Measurements from ENCODE around the gene OBSL1. TPM values are rescaled to one million over a fixed set of nuclear protein-coding genes. Genes with fewer than 3 reads are reported as not detected.

The OBSL1 gene
- total RNA-seq, 1 donor, result 0.52 TPM

- peaks cover 29% of the 10 kb centered on the region for H3K27me3 ChIP-seq (ENCODE audit: insufficient read depth, low read length)
- no peaks in the 10 kb centered on the region for H3K9me3 ChIP-seq (ENCODE audit: low read depth, low read length)
- peaks cover 12% of the 10 kb centered on the region for H3K4me1 ChIP-seq (ENCODE audit: insufficient read depth, low read length)
- peak overlapping the region; percentile 36 for H3K4me3 ChIP-seq (ENCODE audit: low read length)
These were observed 18.8 kb downstream of the OBSL1 start for GRCh38 chr2:219552382-219553167.

GRCh38 chr2:219551441-219552381, 19.6 kb downstream of the OBSL1 start:
- Histone ChIP-seq H3K4me3 (ENCODE audit: low read length) (no peak overlapping the region), H3K4me1 (ENCODE audit: insufficient read depth, low read length) (peaks cover 12% of the 10 kb centered on the region), H3K27me3 (ENCODE audit: insufficient read depth, low read length) (peaks cover 29% of the 10 kb centered on the region), H3K9me3 (ENCODE audit: low read depth, low read length) (no peaks in the 10 kb centered on the region)

DNA sequence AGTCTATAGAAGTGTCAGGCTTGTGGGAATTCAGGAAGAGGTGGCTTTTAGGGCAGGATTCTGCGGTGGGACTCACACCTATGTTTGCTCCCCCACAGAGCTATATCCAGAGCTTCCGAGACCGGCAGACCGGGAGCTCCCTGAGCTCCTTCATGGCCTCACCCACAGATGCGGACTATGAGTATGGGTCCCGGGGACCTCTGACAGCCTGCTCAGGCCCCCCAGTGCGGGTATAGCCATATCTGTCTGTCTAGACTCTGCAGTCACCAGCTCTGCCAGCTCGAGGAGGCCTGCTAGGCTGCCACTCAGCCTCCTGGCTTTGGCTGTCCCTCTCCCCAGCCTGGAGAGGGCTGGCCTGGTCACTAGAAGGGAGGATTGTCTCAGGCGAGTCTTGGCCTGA, 21.7 kb downstream of the OBSL1 start:
- H3K4me1 ChIP-seq (ENCODE audit: insufficient read depth, low read length), result peaks cover 12% of the 10 kb centered on the region
- peaks cover 34% of the 10 kb centered on the region for H3K27me3 ChIP-seq (ENCODE audit: insufficient read depth, low read length)
- no peaks in the 10 kb centered on the region for H3K9me3 ChIP-seq (ENCODE audit: low read depth, low read length)
- H3K4me3 ChIP-seq (ENCODE audit: low read length), result no peak overlapping the region

DNA sequence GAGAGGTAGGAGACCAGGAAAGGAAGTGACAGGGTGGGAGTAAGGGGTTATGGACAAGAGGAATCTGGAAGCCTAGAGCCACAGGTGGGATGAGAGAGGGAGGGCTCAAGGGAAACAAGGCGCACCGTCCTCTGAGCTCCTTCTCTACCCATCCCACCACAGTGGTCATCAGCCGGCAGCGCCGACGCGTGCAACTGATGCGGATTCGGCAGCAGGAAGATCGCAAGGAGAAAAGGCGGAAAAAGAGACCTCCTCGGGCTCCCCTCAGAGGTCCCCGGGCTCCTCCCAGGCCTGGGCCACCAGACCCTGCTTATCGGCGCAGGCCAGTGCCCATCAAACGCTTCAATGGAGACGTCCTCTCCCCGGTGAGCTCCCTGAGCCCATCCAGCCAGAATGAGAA, 22.3 kb downstream of the OBSL1 start:
- Histone ChIP-seq H3K4me3 (ENCODE audit: low read length) (no peak overlapping the region), H3K9me3 (ENCODE audit: low read depth, low read length) (no peaks in the 10 kb centered on the region), H3K4me1 (ENCODE audit: insufficient read depth, low read length) (peaks cover 17% of the 10 kb centered on the region), H3K27me3 (ENCODE audit: insufficient read depth, low read length) (peaks cover 33% of the 10 kb centered on the region)

- Histone ChIP-seq H3K27me3 (ENCODE audit: insufficient read depth, low read length) (peaks cover 24% of the 10 kb centered on the region), H3K9me3 (ENCODE audit: low read depth, low read length) (no peaks in the 10 kb centered on the region), H3K4me1 (ENCODE audit: insufficient read depth, low read length) (peaks cover 24% of the 10 kb centered on the region), H3K4me3 (ENCODE audit: low read length) (no peak overlapping the region)
These were observed 23.7 kb downstream of the OBSL1 start for GRCh38 chr2:219547621-219548020.

DNA sequence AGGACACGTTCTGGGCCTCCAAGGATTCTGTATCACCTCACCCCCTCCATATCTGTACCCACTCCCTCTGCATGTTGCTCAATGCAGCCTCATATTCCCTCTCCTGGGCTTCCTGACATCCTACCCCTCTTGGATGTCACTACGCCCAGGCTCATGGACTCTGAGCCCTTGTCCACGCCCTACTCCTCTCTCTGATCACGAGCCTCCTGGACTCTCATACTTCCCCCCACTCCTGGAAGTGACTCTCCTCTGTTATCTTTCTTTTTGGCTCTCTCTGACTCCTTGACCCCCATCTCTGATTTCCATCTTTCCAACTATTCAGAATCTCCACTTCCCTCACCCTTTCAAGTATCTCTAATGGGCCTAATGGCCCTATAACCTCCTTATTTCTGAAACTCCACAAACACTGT, 25.4 kb downstream of the OBSL1 start:
- H3K9me3 ChIP-seq (ENCODE audit: low read depth, low read length), result no peaks in the 10 kb centered on the region
- H3K4me3 ChIP-seq (ENCODE audit: low read length), result no peak overlapping the region
- H3K4me1 ChIP-seq (ENCODE audit: insufficient read depth, low read length), result peaks cover 32% of the 10 kb centered on the region
- peaks cover 25% of the 10 kb centered on the region for H3K27me3 ChIP-seq (ENCODE audit: insufficient read depth, low read length)

GRCh38 chr2:219545295-219545942, 25.9 kb downstream of the OBSL1 start:
- H3K4me1 ChIP-seq (ENCODE audit: insufficient read depth, low read length), result peaks cover 32% of the 10 kb centered on the region
- no peaks in the 10 kb centered on the region for H3K9me3 ChIP-seq (ENCODE audit: low read depth, low read length)
- no peak overlapping the region for H3K4me3 ChIP-seq (ENCODE audit: low read length)
- peaks cover 23% of the 10 kb centered on the region for H3K27me3 ChIP-seq (ENCODE audit: insufficient read depth, low read length)

GRCh38 chr2:219544567-219544966, 26.8 kb downstream of the OBSL1 start:
- H3K4me3 ChIP-seq (ENCODE audit: low read length), result no peak overlapping the region
- no peaks in the 10 kb centered on the region for H3K9me3 ChIP-seq (ENCODE audit: low read depth, low read length)
- H3K27me3 ChIP-seq (ENCODE audit: insufficient read depth, low read length), result peaks cover 23% of the 10 kb centered on the region
- H3K4me1 ChIP-seq (ENCODE audit: insufficient read depth, low read length), result peaks cover 32% of the 10 kb centered on the region

DNA sequence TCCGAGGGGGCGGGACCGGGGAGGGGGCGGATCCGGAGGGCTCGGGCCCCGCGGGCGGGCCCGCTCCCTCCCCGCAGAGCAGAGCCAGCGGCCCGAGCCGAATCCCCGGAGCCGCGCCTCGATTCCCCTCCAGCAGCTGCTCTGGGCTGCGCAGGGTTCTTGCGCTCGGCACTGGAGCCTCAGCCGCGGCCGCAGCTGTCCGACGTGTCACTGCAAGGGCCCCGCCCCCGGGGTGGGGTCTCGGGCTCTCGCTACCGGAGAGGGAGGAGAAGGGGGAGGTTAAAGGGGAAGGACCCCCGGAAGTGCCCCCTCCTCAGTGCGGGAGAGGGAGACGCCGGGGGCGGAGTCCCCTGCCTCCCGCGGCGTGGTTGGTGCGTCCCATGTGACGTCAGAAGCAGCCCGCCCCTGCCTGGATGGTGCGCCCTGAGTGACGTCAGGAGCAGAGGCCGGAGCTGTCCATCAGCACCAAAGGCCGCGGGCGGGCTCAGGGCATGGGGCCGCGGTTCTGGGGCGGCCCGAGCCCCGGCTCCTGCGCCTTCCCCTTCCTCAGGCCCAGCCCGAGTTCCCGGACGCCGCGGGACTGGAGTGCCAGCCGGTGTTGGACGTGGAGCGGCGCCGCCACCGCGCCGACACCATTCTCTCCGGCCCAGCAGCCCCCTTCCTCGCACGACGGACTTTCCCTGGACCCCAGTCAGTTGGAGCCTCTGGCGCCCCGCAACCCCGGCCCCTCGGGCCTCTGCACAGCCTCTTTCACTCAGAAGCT, 27.6 kb downstream of the OBSL1 start, which contains the start of the genes CHPF and TMEM198:
TSS of gene CHPF (minus strand) at position 214 of the 763 bp plus-strand sequence. CDS start 271 bp downstream, outside the sequence.
TSS of gene TMEM198 (plus strand) at position 433 of the 763 bp plus-strand sequence. CDS start 700 bp downstream, outside the sequence.
- Histone ChIP-seq H3K4me1 (ENCODE audit: insufficient read depth, low read length) (peaks cover 32% of the 10 kb centered on the region), H3K9me3 (ENCODE audit: low read depth, low read length) (no peaks in the 10 kb centered on the region), H3K27me3 (ENCODE audit: insufficient read depth, low read length) (peaks cover 23% of the 10 kb centered on the region), H3K4me3 (ENCODE audit: low read length) (peak within 1 kb of the TSS; percentile 52)

- peaks cover 32% of the 10 kb centered on the region for H3K4me1 ChIP-seq (ENCODE audit: insufficient read depth, low read length)
- H3K27me3 ChIP-seq (ENCODE audit: insufficient read depth, low read length), result peaks cover 23% of the 10 kb centered on the region
- H3K4me3 ChIP-seq (ENCODE audit: low read length), result peak overlapping the region; percentile 52
- H3K9me3 ChIP-seq (ENCODE audit: low read depth, low read length), result no peaks in the 10 kb centered on the region
These were observed 28.3 kb downstream of the OBSL1 start for GRCh38 chr2:219542931-219543595.

DNA sequence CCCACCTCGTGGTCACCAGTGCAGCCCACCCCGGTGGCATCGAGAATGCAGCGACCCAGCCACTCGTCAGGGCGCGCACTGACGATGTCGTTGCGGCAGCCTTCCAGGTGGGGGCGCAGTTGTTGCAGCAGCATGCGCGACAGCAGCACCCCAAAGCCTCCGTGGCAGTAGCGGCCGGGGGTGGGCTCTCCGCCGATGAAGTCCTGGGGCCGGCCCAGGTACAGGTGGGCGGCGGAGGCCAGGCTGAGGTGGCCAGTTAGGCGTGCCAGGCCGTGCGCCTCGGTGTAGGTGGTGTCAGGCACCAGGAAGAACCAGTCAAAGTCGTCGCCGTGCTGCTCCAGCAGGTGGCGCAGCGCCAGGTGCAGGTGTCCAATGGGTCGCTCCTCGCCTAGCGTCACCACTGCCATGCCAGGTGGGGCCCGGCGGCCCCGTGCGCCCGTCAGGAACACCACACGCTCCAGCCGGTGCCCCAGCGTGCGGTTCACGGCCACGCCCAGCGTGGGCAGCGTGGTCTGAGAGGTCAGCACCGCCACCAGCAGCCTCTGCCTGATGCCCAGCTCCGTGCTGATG, 29.6 kb downstream of the OBSL1 start:
- H3K27me3 ChIP-seq (ENCODE audit: insufficient read depth, low read length), result peaks cover 23% of the 10 kb centered on the region
- H3K4me3 ChIP-seq (ENCODE audit: low read length), result no peak overlapping the region

DNA sequence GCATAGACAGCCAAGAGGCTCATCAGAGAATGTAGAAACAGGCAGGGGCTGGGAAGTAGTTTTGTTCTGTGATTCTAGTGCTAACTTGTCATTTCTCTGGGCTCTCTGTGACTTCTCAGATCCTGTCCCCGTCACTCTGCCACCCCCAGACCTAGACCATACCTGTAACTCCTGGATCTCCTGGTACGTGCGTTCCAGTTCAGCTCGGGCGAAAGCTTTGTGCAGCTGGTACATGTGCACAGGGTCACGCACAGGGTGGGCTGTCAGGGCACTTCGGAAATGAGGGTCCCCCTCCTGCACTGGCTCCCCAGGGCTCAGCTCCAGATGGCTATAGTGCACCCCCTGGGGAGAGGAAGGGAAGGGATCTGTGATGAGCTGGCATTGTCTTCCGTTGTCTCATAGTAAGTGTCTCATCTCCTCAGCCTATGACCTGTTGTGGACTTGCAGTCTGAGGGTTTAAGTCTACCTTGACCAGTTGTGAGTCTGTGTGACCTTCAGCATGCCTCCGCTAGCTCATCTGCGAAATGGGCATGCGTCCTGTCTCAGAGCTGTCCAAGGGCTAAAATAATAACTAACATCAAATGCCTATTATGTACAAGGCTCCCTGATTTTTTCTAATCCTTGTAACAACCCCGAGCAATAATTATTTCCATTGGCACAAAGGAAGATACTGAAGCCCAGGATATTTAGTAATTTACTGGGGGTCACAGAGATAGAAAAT, 30.4 kb downstream of the OBSL1 start:
- Histone ChIP-seq H3K4me1 (ENCODE audit: insufficient read depth, low read length) (peaks cover 32% of the 10 kb centered on the region), H3K4me3 (ENCODE audit: low read length) (no peak overlapping the region), H3K27me3 (ENCODE audit: insufficient read depth, low read length) (peaks cover 23% of the 10 kb centered on the region), H3K9me3 (ENCODE audit: low read depth, low read length) (no peaks in the 10 kb centered on the region)

More for the DNA sequence above, 29.6 kb downstream of the OBSL1 start:
- Histone ChIP-seq H3K9me3 (ENCODE audit: low read depth, low read length) (no peaks in the 10 kb centered on the region), H3K4me1 (ENCODE audit: insufficient read depth, low read length) (peaks cover 32% of the 10 kb centered on the region)
